NCI-H524 (cell line): ENCODE data around the gene SYPL1.

ENCODE experiments used
- DNase-seq, 2 experiments: peaks; one replicate each; lab custom pipeline; 2025; lab: John Stamatoyannopoulos, UW

Gene SYPL1

DNA sequence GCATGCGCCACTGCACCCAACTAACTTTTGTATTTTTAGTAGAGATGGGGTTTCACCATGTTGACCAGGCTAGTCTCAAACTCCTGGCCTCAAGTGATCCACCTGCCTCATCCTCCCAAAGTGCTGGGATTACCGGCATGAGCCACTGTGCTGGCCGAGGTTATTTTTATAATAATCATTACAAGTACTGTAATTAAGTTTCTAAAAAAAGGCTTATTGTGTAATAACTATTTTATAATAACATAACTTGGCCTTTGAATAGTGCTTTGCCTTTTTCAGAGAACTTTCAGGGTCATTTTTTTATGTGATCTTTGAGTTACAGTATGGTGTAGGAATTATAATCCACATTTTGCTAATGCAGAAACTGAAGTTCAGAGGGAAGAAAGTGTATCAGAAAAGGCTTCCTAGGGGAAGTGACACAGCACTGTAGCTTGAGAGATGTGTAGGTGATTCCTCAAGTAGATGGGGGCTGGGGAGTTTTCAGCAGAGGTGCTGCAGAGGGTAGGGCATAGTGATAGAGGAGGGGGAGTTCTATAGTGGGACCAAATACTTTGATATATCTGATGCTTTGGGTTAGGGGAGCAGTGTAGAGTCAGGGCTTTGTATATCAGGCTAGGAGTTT lies 9.2 kb upstream of the SYPL1 start:
- DNase-seq, result no peak

DNA sequence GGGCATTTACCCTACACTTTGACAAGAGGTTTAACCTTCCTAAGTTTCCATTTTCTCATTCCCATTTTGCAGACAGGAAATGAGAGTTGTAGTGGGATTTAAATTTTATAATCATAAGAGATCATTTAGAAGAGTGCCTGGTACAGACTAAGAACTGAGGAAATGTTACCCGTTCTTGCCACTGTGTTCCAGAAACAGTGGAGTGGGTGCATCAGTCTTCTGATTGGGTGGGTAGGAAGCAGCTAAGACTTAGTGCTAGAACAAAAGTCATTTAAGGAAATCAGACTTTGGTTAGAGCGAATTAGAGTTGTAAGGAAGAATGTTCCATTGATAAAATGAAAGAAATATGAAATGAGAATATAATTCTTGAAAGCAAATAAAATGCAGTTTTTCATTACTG lies 8.4 kb upstream of the SYPL1 start:
- DNase-seq, result no peak

DNA sequence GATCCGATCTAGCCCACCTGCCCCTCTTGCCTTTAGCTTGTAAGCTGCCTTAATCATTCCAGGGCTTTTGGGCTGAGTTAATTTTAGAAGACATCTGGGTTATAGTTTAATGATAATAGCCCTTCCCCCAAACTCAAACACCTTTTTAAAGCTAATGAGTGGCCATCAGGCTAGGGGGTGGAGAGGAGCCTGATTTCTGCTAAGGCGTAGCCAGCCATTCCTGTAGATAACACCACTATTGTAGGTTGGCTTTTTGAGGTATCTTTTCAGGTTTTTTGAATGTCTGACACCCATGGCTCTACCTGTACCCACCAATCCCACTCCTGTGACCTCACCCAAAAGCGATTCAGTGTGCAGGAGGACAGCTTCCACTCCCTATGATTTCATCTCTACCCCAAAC lies 7.6 kb upstream of the SYPL1 start:
- DNase-seq, result peak; percentile 52 to 81

DNA sequence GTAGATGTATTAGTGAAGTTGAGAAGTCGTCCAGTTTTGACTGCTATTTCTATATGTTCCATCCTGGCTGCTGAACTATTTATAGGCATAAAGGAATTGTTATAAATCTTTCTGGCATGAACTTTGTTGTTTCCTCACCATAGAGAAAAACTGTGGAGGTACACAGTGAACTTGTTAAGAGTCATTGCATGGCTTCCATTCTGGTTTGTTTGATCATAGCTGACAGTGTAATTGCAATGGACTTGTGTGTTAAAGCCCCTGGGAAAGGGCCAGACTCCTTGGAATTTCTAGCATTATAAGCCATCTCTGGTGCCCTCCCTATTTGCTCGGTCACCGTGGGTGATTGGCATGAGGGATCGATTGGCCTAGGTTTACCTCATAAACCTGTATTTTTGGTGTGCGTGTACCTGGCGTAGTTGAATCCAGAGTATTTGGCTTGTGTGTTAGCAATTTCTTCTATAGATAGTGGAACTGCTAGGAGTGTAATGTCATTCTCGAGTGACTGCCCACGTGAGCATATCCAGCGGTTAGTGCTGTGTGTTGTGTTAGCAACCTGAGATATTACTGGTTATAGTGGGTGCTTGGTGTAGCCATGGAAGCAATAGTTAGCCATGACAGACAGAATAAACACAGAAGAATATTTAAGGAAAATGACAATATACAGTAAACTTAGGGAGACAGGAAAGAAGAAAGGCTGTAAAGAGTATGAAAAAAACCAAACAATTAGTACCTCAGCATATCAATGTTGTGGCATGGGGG lies 5.9 kb upstream of the SYPL1 start:
- DNase-seq, result no peak

DNA sequence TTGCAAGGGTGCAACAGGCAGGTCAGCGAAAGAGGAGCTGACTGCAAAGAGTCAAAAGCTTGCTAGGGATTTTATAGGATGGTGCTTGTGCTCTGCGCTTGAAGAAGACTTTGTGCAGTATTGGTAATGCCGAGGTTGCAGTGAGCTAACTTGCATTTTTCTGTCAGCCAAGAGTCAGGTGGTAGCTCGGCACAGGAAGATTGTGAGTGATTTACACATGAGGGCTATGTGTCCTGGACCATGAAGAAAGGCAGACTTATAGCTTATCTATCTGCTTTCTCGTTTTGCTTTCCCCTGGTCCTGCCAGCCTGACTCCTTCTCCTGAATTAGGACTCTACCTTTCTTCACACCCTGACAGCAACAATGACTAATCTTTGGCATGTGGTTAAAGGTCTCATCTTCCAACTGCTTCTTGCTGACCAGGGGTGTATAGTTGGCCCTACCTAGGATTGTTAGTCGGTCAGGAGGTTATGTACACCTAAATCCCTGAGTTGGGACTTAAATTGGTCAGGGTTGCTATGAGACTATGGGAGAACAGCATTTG lies 4.1 kb upstream of the SYPL1 start:
- DNase-seq, result no peak

DNA sequence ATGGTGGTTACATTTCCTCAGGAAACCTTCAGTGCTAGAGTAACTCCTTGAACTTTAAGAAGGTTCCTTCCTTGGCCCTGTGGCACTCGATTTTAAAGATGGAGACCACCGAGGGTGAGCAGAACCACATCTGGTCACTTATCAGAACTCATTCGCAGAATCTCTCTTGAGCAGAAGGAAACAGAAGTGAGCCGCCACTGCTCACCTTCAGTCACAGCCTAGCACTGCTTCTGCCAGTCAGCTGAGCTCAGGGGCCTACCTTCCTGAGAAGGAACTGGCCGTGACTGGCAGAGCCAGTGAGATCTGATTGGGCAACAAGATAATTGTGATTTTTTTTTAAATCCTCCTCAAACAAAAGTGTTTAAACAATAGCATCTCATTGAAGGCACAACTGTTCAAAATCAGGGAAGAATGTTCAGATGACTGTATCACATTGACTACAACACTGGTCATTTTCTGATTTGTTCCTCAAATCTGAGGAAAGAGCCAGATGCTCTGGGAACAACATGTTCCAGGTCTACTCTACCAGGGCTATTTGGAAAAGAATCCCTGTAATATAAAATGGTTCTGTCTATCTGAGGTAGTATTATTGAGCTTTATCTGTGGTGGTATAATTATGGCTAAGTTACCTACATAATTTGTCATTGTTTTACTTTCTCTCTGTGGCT lies 2.7 kb upstream of the SYPL1 start:
- no peak for DNase-seq

DNA sequence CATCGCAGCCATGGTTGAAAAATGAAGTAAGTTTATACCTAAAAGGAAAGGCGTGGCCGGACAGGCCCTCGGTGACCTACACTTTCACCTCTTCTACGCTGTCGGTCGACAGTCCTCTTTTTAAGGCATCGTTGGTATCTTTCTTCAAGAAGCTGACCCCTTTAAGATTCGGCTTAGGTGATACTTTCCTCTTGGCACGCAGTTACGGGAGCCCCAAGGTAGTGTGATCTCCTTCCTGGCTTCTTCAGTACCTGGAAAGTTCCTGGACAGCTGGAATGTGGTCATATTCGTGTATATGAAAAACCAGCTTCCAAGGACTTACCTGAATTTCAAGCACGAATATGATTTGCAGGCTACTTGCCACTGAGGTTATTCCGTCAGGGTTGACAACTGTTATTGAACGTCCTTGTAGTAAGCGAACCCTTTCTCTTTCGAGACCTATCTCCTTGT lies 885 bp upstream of the SYPL1 start:
- DNase-seq, result no peak

DNA sequence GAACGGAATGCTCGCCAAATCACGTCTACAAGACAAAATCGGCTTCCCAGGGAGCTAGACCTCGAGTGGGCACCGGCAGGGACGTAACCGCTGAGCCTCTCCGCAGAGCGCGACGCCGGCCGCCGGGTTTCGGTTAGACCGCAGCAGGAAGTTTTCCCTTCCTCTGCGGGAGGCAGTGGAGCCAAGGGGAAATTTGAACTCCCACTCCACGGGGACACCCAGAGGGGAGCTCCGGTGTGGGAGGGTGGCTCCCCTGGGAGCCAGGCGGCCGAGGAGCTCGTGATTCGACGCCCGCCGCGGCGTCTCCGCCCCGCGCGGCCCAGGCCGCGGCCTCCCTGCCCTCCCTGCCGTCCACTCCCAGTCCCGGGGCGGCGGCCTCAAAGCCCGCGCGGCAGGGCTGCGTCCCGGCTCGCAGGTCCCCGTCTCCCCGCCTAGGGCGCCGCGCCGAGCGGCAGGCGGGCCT lies 426 bp downstream of the SYPL1 start:
- DNase-seq, result peak; percentile 41 to 64

DNA sequence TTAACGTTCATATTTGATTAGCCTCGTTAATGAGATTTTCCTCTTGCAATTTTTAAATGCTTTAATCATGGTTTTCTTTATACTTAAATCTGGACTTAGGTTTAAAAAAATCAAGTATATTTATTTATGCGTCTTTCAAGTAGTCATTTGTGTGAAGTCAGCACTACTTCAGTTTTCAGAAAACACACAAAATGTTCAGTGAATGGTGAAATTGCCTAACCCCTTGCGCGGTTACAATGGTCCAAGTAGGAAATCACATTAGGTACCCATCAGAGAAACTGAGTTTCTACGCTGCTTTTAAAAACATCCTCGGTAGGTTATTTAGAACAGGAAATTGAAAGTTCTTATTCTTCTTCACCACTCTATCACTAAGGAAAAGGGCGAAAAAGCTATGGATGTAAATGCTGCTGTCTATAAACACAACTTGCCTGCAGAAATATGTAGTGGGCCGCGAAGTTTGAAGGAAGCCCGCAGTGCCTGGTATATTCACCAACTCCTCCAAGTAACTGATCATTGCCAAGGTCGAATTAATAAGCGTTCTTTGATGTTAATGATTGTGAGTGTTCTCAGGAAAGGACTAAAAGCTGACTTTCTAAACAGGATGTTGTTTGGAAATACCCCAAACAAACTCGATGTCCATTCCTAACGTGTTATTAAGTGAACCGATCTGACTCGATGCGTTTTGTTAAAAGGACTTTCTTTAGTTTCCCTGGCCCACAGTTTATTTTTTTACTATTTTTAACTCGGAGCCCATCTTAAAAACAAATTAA lies 1.0 kb downstream of the SYPL1 start:
- DNase-seq, result peak in 1 of 2 experiments; percentile 15

DNA sequence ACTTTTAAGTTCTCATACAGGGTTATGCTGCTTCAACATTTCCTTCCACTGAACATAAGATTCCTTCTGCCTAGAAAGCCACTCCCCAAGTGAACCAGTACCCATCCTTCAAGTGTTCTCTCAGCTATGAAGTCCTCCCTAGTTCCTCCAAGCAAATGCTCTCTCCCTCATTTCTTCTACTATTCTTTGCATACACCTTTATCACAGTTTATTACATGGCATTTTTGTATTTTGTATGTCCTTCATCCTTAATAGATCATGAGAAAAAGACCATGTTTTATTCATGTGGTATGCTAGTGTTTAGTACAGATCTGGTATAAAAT lies 1.9 kb downstream of the SYPL1 start:
- no peak for DNase-seq

DNA sequence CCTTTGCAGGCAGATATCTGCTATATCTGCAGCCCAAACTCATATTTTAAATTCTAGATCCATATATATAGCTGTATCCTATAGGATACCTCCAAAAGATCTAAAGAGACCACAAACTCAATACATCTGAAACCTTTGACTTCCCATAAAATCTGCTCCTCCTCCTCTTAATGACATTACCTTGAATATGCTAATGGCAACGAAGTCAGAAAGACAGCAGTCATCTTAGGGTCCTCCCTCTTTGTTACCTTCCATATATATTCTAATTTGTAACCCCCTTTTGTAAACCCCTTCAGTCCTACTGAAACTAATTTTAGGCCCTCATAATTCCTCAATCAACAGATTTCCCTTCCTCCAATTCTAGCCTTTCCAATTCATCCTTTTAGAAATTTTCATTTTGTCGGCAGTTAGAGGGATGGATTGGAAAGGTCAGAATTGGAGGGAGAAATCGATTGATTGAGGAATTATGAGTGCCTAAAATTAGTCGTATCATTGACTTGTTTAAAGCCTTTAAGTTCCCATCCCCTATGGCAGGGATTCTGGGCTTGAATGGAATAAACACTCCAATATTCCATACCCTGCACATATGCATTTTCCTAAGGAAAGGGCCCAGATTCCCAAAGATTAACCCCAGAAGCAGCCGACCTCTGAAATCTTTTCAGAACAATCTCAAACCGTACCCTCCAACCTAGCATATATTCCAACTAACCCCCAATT lies 2.4 kb downstream of the SYPL1 start:
- no peak for DNase-seq

DNA sequence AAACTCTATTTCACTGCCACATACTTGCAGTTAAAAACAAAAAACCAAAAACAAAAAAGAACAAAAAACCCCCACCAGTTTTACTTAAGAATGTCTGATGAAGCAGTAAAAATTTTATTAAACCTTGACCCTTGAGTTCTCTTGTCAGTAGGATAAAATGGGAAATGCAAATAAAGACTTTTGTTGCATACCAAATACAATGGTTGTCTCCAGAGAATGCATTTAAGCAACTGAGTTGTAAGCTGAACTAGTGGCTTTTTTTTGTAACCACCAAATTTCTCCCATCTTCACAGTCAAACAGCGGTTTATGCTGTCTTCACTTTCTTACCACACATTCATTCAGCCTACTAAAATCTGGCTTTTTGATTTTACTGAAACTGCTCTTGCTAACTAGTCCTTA lies 3.1 kb downstream of the SYPL1 start:
- DNase-seq, result no peak

DNA sequence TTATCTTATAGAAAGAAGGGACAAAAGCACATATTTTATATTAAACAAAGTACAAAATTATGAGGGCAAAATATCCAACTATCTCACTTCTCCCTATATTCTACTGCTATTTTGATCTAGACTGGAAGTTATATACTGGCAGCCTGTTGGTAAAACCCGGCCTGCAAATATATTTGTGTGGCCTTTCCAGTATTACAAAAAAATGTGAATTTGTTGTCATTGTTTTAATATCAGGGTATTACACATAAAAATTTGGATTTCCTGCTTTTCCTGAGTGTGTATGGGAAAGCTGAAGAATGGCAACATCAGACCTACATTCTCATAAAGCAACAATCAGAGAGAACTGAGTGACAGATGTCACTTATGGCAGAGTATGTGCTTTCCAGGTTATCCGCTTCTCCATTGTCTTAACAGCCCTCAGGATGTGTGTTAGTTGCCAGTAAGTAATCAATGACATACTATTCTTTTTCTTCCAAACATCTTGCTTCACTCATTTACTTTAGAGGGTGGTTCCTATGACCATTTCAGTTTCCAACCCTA lies 7.3 kb downstream of the SYPL1 start:
- DNase-seq, result no peak

DNA sequence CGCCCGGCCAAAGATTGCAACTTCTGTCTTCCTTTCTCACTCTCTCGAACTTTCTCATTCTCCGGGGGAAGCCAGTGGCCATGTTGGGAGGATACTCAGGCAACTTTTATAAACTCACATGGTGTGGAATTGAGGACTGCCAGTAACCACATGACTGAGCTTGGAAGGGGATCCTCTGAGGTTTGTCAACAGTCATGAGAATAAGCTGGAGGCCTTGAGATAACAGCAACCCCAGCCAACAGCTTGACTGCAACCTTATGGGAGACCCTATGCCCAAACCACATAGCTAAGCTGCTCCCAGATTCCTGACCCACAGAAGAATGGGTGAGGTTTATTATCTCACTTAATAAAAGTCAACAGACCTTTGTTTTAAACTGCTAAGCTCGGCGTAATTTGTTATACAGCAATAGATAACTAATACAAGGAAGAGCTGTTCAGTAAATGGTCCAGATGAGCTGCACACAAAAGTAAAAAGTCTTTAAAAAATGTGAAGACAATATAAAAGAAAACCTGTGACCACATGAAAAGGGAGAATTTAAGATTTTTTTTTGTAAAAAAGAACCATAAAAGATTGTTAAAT lies 9.6 kb downstream of the SYPL1 start:
- DNase-seq, result no peak

DNA sequence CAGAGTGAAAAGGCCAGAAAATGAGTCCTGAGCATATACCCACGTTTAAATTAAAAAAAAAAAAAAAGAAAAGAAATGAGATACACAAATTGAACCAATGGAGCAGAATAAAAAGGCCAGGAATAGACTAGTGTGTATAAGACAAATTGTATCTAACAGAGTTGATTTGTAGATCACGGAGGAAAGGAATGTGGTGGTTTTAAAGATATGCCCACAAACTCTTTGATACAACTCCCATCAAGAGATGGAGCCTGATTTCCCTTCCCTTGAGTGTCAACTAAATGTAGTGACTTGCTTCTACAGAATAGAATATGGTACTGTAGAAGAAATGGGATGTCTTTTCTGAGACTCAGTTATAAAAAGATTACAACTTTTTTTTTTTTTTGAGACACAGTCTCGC lies 10.4 kb downstream of the SYPL1 start:
- no peak for DNase-seq

DNA sequence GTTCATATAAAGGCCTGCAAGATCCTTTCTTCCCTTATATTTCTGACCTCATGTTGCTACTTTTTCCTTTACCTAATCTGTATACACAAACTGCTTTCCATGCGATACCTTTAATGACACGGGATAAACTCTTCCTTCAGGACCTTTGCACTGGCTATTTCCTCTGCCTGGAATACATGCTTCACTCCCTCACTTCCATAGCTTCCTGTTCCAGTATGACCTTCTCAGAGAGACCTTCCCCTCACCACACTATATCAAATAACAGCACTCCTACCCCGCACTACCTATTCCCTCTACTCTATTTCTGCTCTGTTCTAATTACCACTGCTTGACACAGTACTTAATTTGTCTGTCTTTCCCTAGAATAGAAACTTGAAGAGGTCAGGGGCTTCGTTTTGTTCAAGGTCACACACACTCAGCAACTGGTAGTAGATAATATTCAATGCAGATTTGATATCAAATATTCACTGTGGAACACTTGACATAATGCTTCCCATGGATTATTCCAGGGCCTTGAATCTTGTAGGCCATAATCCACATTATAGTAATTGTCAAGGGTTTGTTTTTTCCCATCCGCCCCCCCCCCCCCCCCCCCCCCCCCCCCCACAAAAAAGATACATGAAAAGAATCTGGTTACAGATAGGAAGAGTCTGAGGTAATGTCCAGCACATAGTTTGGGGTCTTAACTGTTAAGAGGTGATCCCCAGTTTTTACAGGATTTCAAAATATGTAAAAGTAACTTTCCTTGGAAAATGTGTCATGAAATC lies 11.1 kb downstream of the SYPL1 start:
- DNase-seq, result no peak

DNA sequence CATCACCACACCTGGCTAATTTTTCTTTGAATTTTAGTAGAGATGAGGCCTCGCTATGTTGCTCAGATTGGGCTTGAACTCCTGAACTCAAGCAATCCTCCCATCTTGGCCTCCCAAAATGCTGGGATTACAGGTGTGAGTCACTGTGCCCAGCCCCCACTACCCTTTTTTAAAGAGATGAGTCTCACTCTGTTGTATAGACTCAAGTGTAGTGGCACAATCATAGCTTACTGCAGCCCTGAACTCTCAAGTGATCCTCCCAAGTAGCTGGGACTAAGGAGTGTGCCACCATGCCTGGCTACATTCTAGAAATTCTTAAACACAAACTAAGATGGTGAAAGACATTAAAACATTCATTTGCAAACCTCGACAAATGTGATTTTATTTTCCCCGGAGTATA lies 12.6 kb downstream of the SYPL1 start:
- no peak for DNase-seq

DNA sequence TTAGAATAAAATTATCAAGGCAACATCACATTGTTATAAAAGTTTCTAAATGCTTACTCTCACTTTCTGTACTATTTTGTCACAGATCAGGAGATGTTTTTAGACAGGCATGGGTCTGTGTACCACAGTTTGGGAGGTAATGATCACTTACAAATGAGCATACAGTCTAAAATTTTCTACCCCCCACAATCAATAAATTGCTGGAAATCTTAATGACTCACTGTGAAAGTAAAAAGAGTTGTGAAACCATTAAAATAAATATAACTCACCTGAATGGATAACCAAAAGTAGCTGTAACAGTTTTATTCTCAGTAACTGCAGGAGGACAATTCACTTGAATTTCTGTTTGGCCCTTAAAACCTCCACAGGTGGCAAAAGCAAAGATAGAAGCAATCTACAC lies 13.2 kb downstream of the SYPL1 start:
- no peak for DNase-seq

DNA sequence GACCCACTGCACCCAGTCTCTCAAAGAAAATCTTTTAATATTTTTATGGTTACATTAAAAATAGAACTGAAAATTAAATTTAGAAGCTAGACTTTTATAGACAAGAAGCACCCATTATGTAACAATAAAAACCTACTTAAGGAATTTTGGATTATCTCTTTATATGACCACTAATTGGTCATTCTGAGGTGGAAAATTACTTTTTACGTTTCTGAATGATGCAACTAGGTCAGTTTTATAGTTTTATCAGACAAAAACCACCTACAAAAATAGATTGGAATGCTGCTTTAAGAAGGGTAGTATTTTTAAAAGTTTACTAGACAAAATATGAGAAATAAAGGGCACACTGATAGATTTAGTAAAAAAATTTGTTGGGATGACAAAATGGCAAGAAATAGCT lies 16.5 kb downstream of the SYPL1 start:
- no peak for DNase-seq

DNA sequence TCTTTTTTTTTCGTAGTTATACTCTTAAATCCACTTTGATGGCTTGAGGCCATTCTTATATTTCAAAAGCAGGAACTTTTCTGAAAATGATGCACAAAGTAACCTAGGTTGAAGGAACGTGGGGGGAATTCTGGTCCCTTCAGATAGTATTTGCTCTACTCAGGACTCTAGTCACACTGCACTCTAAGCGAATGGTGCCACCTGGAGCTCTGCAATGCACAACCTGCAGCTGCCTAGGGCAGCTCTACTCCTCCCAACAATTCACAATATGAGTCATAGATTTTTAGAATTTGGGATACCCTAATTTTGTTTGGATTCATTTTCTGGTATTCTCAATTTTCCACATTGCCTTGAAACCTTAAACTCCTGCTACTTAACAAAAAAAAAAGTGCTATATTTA lies 17.3 kb downstream of the SYPL1 start:
- DNase-seq, result peak in 1 of 2 experiments; percentile 3
